CD4-positive, CD25-positive, alpha-beta regulatory T cell (primary cell): ENCODE data around the gene PWP1. TPM values are rescaled to one million over a fixed set of nuclear protein-coding genes. Genes with fewer than 3 reads are reported as not detected.
A peak's percentile ranks its signal among the peaks of the same experiment; 100 is the strongest.

Source experiments
- ATAC-seq, 2 donors: fragments of 150-1000 bp; cut with Tn5 transposase; one replicate each; pipeline ENCODE4 v1.10.0; 2021; ENCODE audit warnings: low read depth in 2 of 2, moderate number of reproducible peaks in 2 of 2, moderate library complexity in 1 of 2
- DNase-seq, 3 donors: peaks; one replicate each; pipeline versions ENCODE4 v3.0.0 to v3.0.0-alpha.2; 2012 to 2022; ENCODE audit warnings: mixed read lengths in 1 of 3
- H3K27ac ChIP-seq: one replicate; pipeline ENCODE4 v1.7.0; 2013; ENCODE audit warnings: mild to moderate bottlenecking, low read length; ENCODE audit not compliant: insufficient read depth, poor library complexity, severe bottlenecking
- H3K27me3 ChIP-seq: one replicate; pipeline ENCODE4 v1.7.0; 2013; ENCODE audit warnings: low read length; ENCODE audit not compliant: control insufficient read depth, insufficient read depth
- H3K36me3 ChIP-seq: one replicate; pipeline ENCODE4 v1.7.0; 2013; ENCODE audit warnings: mild to moderate bottlenecking, low read length, moderate library complexity; ENCODE audit not compliant: control insufficient read depth, insufficient read depth
- H3K4me1 ChIP-seq: 2 replicates; pipeline ENCODE4 v1.7.0; 2013; ENCODE audit warnings: mild to moderate bottlenecking, low read length; ENCODE audit not compliant: insufficient read depth, control insufficient read depth, poor library complexity, severe bottlenecking
- H3K4me3 ChIP-seq: one replicate; pipeline ENCODE4 v1.7.0; 2013; ENCODE audit warnings: low read depth, mild to moderate bottlenecking, low read length, moderate library complexity
- H3K9me3 ChIP-seq, 2 experiments: 1 replicate in 1 of 2; 2 replicates in 1 of 2; pipeline ENCODE4 v1.7.0; 2013; ENCODE audit warnings: low read length in 2 of 2, mild to moderate bottlenecking in 1 of 2, moderate library complexity in 1 of 2; ENCODE audit not compliant: control insufficient read depth in 2 of 2
- H3K27ac Mint-ChIP-seq, 3 donors: one replicate each; pipeline ENCODE4 v1.8.0; 2020 to 2022; ENCODE audit warnings: mild to moderate bottlenecking in 3 of 3, mixed read lengths in 3 of 3, moderate library complexity in 2 of 3
- H3K27me3 Mint-ChIP-seq: one replicate; pipeline ENCODE4 v1.8.0; 2022; ENCODE audit warnings: mild to moderate bottlenecking, mixed read lengths
- H3K36me3 Mint-ChIP-seq: one replicate; pipeline ENCODE4 v1.8.0; 2020; ENCODE audit warnings: mixed read lengths
- H3K4me1 Mint-ChIP-seq, 4 donors: one replicate each; pipeline ENCODE4 v1.8.0; 2020 to 2022; ENCODE audit warnings: mixed read lengths in 4 of 4, mild to moderate bottlenecking in 1 of 4
- H3K4me3 Mint-ChIP-seq, 4 donors: one replicate each; pipeline ENCODE4 v1.8.0; 2020 to 2022; ENCODE audit warnings: mild to moderate bottlenecking in 4 of 4, mixed read lengths in 4 of 4, moderate library complexity in 3 of 4
- H3K9me3 Mint-ChIP-seq, 7 donors: one replicate each; pipeline ENCODE4 v1.8.0; 2020 to 2022; ENCODE audit warnings: mixed read lengths in 7 of 7, mild to moderate bottlenecking in 3 of 7, moderate library complexity in 2 of 7
- polyA plus RNA-seq, 4 donors: library from polyadenylated mRNA; unstranded; fragments of 300-500 nt; fragmentation: Illumina TruSeq; gene quantifications; one replicate each; pipeline ENCODE4 v1.2.3, GENCODE V29; 2021
- total RNA-seq: library from RNA; stranded (reverse); gene quantifications from one replicate; pipeline ENCODE4 v1.2.3, GENCODE V29; 2022

The PWP1 gene
- total RNA-seq = 24.6 TPM
- polyA plus RNA-seq = 100 to 1,000 TPM in 1 of 4 donors, 10 to 100 TPM in 3; 72.5 to 110 (median 75.6) TPM

- peaks cover 9 to 39% (median 29%) of the 10 kb centered on the region in 4 donors for H3K4me1 Mint-ChIP-seq
- H3K36me3 ChIP-seq = peaks cover 23% of the 10 kb centered on the region
- H3K4me3 Mint-ChIP-seq = peak within 1 kb of the TSS; percentile 93 to 99 (median 96)
- ATAC-seq = peak; percentile 85 to 87
- H3K27me3 ChIP-seq = no peaks in the 10 kb centered on the region
- H3K27me3 Mint-ChIP-seq = peaks cover 6% of the 10 kb centered on the region
- DNase-seq = peak; percentile 93 to 98 (median 95)
- no peaks in the 10 kb centered on the region for H3K9me3 ChIP-seq
- H3K27ac ChIP-seq = peak within 1 kb of the TSS; percentile 82
- peak within 1 kb of the TSS; percentile 94 for H3K4me3 ChIP-seq
- peaks cover 0 to 2% (median 0%) of the 10 kb centered on the region in 7 donors for H3K9me3 Mint-ChIP-seq
- H3K36me3 Mint-ChIP-seq = peaks cover 26% of the 10 kb centered on the region
- H3K4me1 ChIP-seq = peaks cover 23% of the 10 kb centered on the region
- peak within 1 kb of the TSS; percentile 97 to 99 (median 98) for H3K27ac Mint-ChIP-seq
Observed at GRCh38 chr12:107685360-107686248, at the start of gene PWP1. TSS of gene PWP1 (plus strand) at chr12:107685799. CDS start at chr12:107685900, 101 bp downstream.

- peaks cover 5% of the 10 kb centered on the region for H3K27me3 Mint-ChIP-seq
- H3K4me3 Mint-ChIP-seq = no peak overlapping the region
- DNase-seq (no peak), ATAC-seq (no peak)
- H3K27ac ChIP-seq = no peak overlapping the region
- H3K27me3 ChIP-seq = no peaks in the 10 kb centered on the region
- H3K4me1 ChIP-seq = no peaks in the 10 kb centered on the region
- H3K4me3 ChIP-seq = no peak overlapping the region
- H3K9me3 ChIP-seq = no peaks in the 10 kb centered on the region
- no peaks in the 10 kb centered on the region for H3K4me1 Mint-ChIP-seq
- H3K27ac Mint-ChIP-seq = no peak overlapping the region
- no peaks in the 10 kb centered on the region for H3K36me3 ChIP-seq
- H3K36me3 Mint-ChIP-seq = peaks cover 32% of the 10 kb centered on the region
- H3K9me3 Mint-ChIP-seq = no peaks in the 10 kb centered on the region
Observed at GRCh38 chr12:107641154-107641553, 44.4 kb upstream of the PWP1 start.

GRCh38 chr12:107642240-107642639 is 43.4 kb upstream of the PWP1 start:
- no peaks in the 10 kb centered on the region for H3K9me3 ChIP-seq
- no peak for DNase-seq
- H3K9me3 Mint-ChIP-seq = no peaks in the 10 kb centered on the region

GRCh38 chr12:107645630-107646333 is 39.8 kb upstream of the PWP1 start:
- Mint-ChIP-seq H3K27me3 (peaks cover 5% of the 10 kb centered on the region), H3K27ac (no peak overlapping the region), H3K4me3 (no peak overlapping the region), H3K4me1 (peaks cover 0 to 4% (median 0%) of the 10 kb centered on the region in 4 donors), H3K9me3 (no peaks in the 10 kb centered on the region), H3K36me3 (peaks cover 28% of the 10 kb centered on the region)
- Histone ChIP-seq H3K4me1 (no peaks in the 10 kb centered on the region), H3K4me3 (no peak overlapping the region), H3K36me3 (no peaks in the 10 kb centered on the region), H3K27me3 (no peaks in the 10 kb centered on the region), H3K27ac (no peak overlapping the region), H3K9me3 (no peaks in the 10 kb centered on the region)
- ATAC-seq (no peak), DNase-seq (no peak)

More at GRCh38 chr12:107642240-107642639, 43.4 kb upstream of the PWP1 start:
- no peaks in the 10 kb centered on the region for H3K4me1 ChIP-seq
- H3K27me3 ChIP-seq = no peaks in the 10 kb centered on the region
- H3K27ac ChIP-seq = no peak overlapping the region
- Mint-ChIP-seq H3K4me3 (no peak overlapping the region), H3K27me3 (peaks cover 5% of the 10 kb centered on the region), H3K36me3 (peaks cover 32% of the 10 kb centered on the region), H3K4me1 (no peaks in the 10 kb centered on the region), H3K27ac (no peak overlapping the region)
- no peaks in the 10 kb centered on the region for H3K36me3 ChIP-seq
- H3K4me3 ChIP-seq = no peak overlapping the region
- no peak for ATAC-seq

GRCh38 chr12:107646436-107646835 is 39.2 kb upstream of the PWP1 start:
- Mint-ChIP-seq H3K27me3 (peaks cover 5% of the 10 kb centered on the region), H3K4me1 (peaks cover 0 to 4% (median 0%) of the 10 kb centered on the region in 4 donors), H3K27ac (no peak overlapping the region), H3K36me3 (peaks cover 25% of the 10 kb centered on the region), H3K9me3 (no peaks in the 10 kb centered on the region), H3K4me3 (no peak overlapping the region)
- DNase-seq = no peak
- no peaks in the 10 kb centered on the region for H3K9me3 ChIP-seq
- H3K4me1 ChIP-seq = no peaks in the 10 kb centered on the region
- H3K27me3 ChIP-seq = no peaks in the 10 kb centered on the region
- H3K36me3 ChIP-seq = no peaks in the 10 kb centered on the region
- no peak overlapping the region for H3K4me3 ChIP-seq
- H3K27ac ChIP-seq = no peak overlapping the region
- no peak for ATAC-seq

- no peaks in the 10 kb centered on the region for H3K9me3 Mint-ChIP-seq
- no peaks in the 10 kb centered on the region for H3K27me3 Mint-ChIP-seq
- Histone ChIP-seq H3K27me3 (no peaks in the 10 kb centered on the region), H3K4me3 (no peak overlapping the region), H3K4me1 (no peaks in the 10 kb centered on the region), H3K27ac (no peak overlapping the region), H3K9me3 (no peaks in the 10 kb centered on the region), H3K36me3 (no peaks in the 10 kb centered on the region)
- H3K36me3 Mint-ChIP-seq = peaks cover 16% of the 10 kb centered on the region
- no peak for ATAC-seq
- peaks cover 0 to 7% (median 3%) of the 10 kb centered on the region in 4 donors for H3K4me1 Mint-ChIP-seq
- no peak overlapping the region for H3K27ac Mint-ChIP-seq
- H3K4me3 Mint-ChIP-seq = no peak overlapping the region
- no peak for DNase-seq
Observed at GRCh38 chr12:107649661-107650061, 35.9 kb upstream of the PWP1 start.

- peaks cover 16% of the 10 kb centered on the region for H3K36me3 Mint-ChIP-seq
- Histone ChIP-seq H3K4me1 (no peaks in the 10 kb centered on the region), H3K4me3 (no peak overlapping the region), H3K27me3 (no peaks in the 10 kb centered on the region), H3K36me3 (no peaks in the 10 kb centered on the region), H3K27ac (no peak overlapping the region), H3K9me3 (no peaks in the 10 kb centered on the region)
- ATAC-seq = no peak
- peaks cover 0 to 7% (median 3%) of the 10 kb centered on the region in 4 donors for H3K4me1 Mint-ChIP-seq
- DNase-seq = no peak
- no peak overlapping the region for H3K4me3 Mint-ChIP-seq
- no peaks in the 10 kb centered on the region for H3K9me3 Mint-ChIP-seq
- H3K27ac Mint-ChIP-seq = no peak overlapping the region
- H3K27me3 Mint-ChIP-seq = no peaks in the 10 kb centered on the region
Observed at GRCh38 chr12:107650977-107651376, 34.6 kb upstream of the PWP1 start.
